ENCODE data around the gene INTS12.

- no peak for TF ChIP-seq POLR2A (IDR thresholded peaks at IDR 0.05)
- TF ChIP-seq CTCF (IDR thresholded peaks at IDR 0.05), result no peak
These were observed 4.3 kb upstream of the INTS12 start for GRCh38 chr4:105712766-105713165.

Measured in uterus (tissue), 2 donors.